NCI-H774 (cell line): ENCODE results near the gene DHCR24.

Experiments used
- DNase-seq: peaks from one replicate; lab custom pipeline; 2025; lab: John Stamatoyannopoulos, UW

Gene DHCR24

GRCh38 chr1:54800041-54800898 lies 86.7 kb downstream of the DHCR24 start:
- no peak for DNase-seq
